H9 (cell line): Measurements from ENCODE around the gene ARID4A. TPM values are rescaled to one million over a fixed set of nuclear protein-coding genes. Genes with fewer than 3 reads are reported as not detected.

Experiments used
- DNase-seq: peaks from one replicate; pipeline ENCODE4 v3.0.0-alpha.2; 2017
- H2AFZ ChIP-seq: one replicate; pipeline ENCODE4 v1.6.1; 2013; ENCODE audit warnings: mild to moderate bottlenecking, low read length, control low read depth, moderate library complexity
- H2AK5ac ChIP-seq: 2 replicates; pipeline ENCODE4 v1.6.1; 2013; ENCODE audit warnings: low read length, control low read depth, mixed read lengths; ENCODE audit not compliant: insufficient read length
- H2BK120ac ChIP-seq: one replicate; pipeline ENCODE4 v1.6.1; 2013; ENCODE audit warnings: low read depth, mild to moderate bottlenecking, low read length, control low read depth, inconsistent platforms; ENCODE audit not compliant: poor library complexity, severe bottlenecking
- H2BK12ac ChIP-seq: 2 replicates; pipeline ENCODE4 v1.6.1; 2013; ENCODE audit warnings: low read length, control low read depth, mixed read lengths, low read depth; ENCODE audit not compliant: insufficient read length
- H2BK15ac ChIP-seq: 2 replicates; pipeline ENCODE4 v1.6.1; 2013; ENCODE audit warnings: low read depth, low read length, control low read depth
- H2BK20ac ChIP-seq: one replicate; pipeline ENCODE4 v1.6.1; 2013; ENCODE audit warnings: low read depth, mild to moderate bottlenecking, low read length, control low read depth, inconsistent platforms; ENCODE audit not compliant: poor library complexity, severe bottlenecking
- H2BK5ac ChIP-seq: 2 replicates; pipeline ENCODE4 v1.6.1; 2013; ENCODE audit warnings: low read length, control low read depth, mixed read lengths; ENCODE audit not compliant: insufficient read length
- H3K14ac ChIP-seq: 2 replicates; pipeline ENCODE4 v1.6.1; 2013; ENCODE audit warnings: low read length, control low read depth; ENCODE audit not compliant: insufficient read depth
- H3K18ac ChIP-seq: 2 replicates; pipeline ENCODE4 v1.6.1; 2013; ENCODE audit warnings: low read depth, mild to moderate bottlenecking, mixed read lengths, low read length, control low read depth; ENCODE audit not compliant: insufficient read length
- H3K23ac ChIP-seq: 2 replicates; pipeline ENCODE4 v1.6.1; 2013; ENCODE audit warnings: low read length, control low read depth, mixed read lengths, low read depth; ENCODE audit not compliant: insufficient read length
- H3K23me2 ChIP-seq: 2 replicates; pipeline ENCODE4 v1.6.1; 2013; ENCODE audit warnings: low read depth, mild to moderate bottlenecking, mixed read lengths, low read length, control low read depth; ENCODE audit not compliant: insufficient read length, poor library complexity, severe bottlenecking
- H3K27ac ChIP-seq: 2 replicates; pipeline ENCODE4 v1.5.1; 2013; ENCODE audit warnings: low read length, control low read depth, mixed read lengths, low read depth; ENCODE audit not compliant: insufficient read length
- H3K27me3 ChIP-seq: 2 replicates; pipeline ENCODE4 v1.6.1; 2013; ENCODE audit warnings: low read length, control low read depth, inconsistent platforms; ENCODE audit not compliant: insufficient read depth
- H3K4ac ChIP-seq: 2 replicates; pipeline ENCODE4 v1.6.1; 2013; ENCODE audit warnings: low read depth, mild to moderate bottlenecking, control low read depth, inconsistent platforms, low read length, moderate library complexity
- H3K4me1 ChIP-seq: 2 replicates; pipeline ENCODE4 v1.6.1; 2013; ENCODE audit warnings: low read length, control low read depth, inconsistent platforms; ENCODE audit not compliant: insufficient read depth
- H3K4me2 ChIP-seq: 2 replicates; pipeline ENCODE4 v1.6.1; 2013; ENCODE audit warnings: low read length, control low read depth, mixed read lengths; ENCODE audit not compliant: insufficient read length, insufficient read depth
- H3K56ac ChIP-seq: 2 replicates; pipeline ENCODE4 v1.6.1; 2013; ENCODE audit warnings: low read depth, mild to moderate bottlenecking, mixed read lengths, low read length, control low read depth; ENCODE audit not compliant: insufficient read length
- H3K79me1 ChIP-seq: 2 replicates; pipeline ENCODE4 v1.6.1; 2013; ENCODE audit warnings: low read depth, mild to moderate bottlenecking, moderate library complexity, low read length, control low read depth, inconsistent platforms; ENCODE audit not compliant: insufficient read depth, poor library complexity, severe bottlenecking
- H3K79me2 ChIP-seq: 2 replicates; pipeline ENCODE4 v1.6.1; 2013; ENCODE audit warnings: low read length, control low read depth, inconsistent platforms; ENCODE audit not compliant: insufficient read depth
- H3K9ac ChIP-seq: 2 replicates; pipeline ENCODE4 v1.6.1; 2013; ENCODE audit warnings: low read length, control low read depth, mixed read lengths; ENCODE audit not compliant: insufficient read length; ENCODE audit errors: extremely low read depth
- H3K9me3 ChIP-seq: one replicate; pipeline ENCODE4 v1.6.1; 2013; ENCODE audit warnings: low read depth, low read length, inconsistent platforms; ENCODE audit not compliant: control insufficient read depth
- H3T11ph ChIP-seq: one replicate; pipeline ENCODE4 v1.6.1; 2013; ENCODE audit warnings: mild to moderate bottlenecking, low read length, control low read depth, inconsistent platforms
- H4K20me1 ChIP-seq: one replicate; pipeline ENCODE4 v1.6.1; 2013; ENCODE audit not compliant: control insufficient read depth, insufficient read length, insufficient read depth
- H4K5ac ChIP-seq: 2 replicates; pipeline ENCODE4 v1.6.1; 2013; ENCODE audit warnings: low read depth, mild to moderate bottlenecking, mixed read lengths, low read length, control low read depth; ENCODE audit not compliant: insufficient read length
- H4K8ac ChIP-seq: replicated peaks from 2 replicates; pipeline ENCODE4 v1.6.1; 2013; ENCODE audit warnings: low read length, control low read depth, mixed read lengths, low read depth; ENCODE audit not compliant: insufficient read length
- H4K91ac ChIP-seq: 2 replicates; pipeline ENCODE4 v1.6.1; 2013; ENCODE audit warnings: low read depth, mild to moderate bottlenecking, moderate library complexity, mixed read lengths, low read length, control low read depth; ENCODE audit not compliant: insufficient read length
- H3K27ac Mint-ChIP-seq, 3 experiments: 2 replicates in 2 of 3; 3 replicates in 1 of 3; pipeline ENCODE4 v1.8.0; 2020 to 2021; ENCODE audit warnings: mixed read lengths in 3 of 3, mild to moderate bottlenecking in 1 of 3, moderate library complexity in 1 of 3
- H3K27me3 Mint-ChIP-seq: 2 replicates; pipeline ENCODE4 v1.8.0; 2021; ENCODE audit warnings: low read depth, mild to moderate bottlenecking, moderate library complexity, mixed read lengths
- H3K36me3 Mint-ChIP-seq, 3 experiments: 2 replicates in 2 of 3; 3 replicates in 1 of 3; pipeline ENCODE4 v1.8.0; 2020 to 2021; ENCODE audit warnings: low read depth in 3 of 3, mixed read lengths in 3 of 3; ENCODE audit not compliant: insufficient read depth in 1 of 3
- H3K4me1 Mint-ChIP-seq, 2 experiments: 2 replicates each; pipeline ENCODE4 v1.8.0; 2020; ENCODE audit warnings: mixed read lengths in 2 of 2
- H3K4me3 Mint-ChIP-seq, 2 experiments: 2 replicates in 1 of 2; 3 replicates in 1 of 2; pipeline ENCODE4 v1.8.0; 2020 to 2021; ENCODE audit warnings: mild to moderate bottlenecking in 2 of 2, mixed read lengths in 2 of 2, moderate library complexity in 1 of 2
- H3K9me3 Mint-ChIP-seq, 2 experiments: 2 replicates in 1 of 2; 3 replicates in 1 of 2; pipeline ENCODE4 v1.8.0; 2020; ENCODE audit warnings: mild to moderate bottlenecking in 2 of 2, mixed read lengths in 2 of 2, moderate library complexity in 1 of 2
- CTCF ChIP-seq: fragments of 200-600 bp; sonication (generic); conservative IDR thresholded peaks from 3 replicates; pipeline ENCODE4 v1.8.0; 2021; ENCODE audit warnings: antibody characterized with exemption, mild to moderate bottlenecking
- WGBS: extraction: QIAGEN DNeasy Blood & Tissue Kit; methylation state at CpG from one replicate; pipeline ENCODE4 v1.1.7; 2013; ENCODE audit warnings: missing lambda C conversion rate, low lambda C conversion rate, mixed read lengths; ENCODE audit not compliant: insufficient read length; ENCODE audit errors: extremely low coverage; 5-methylcytosine and 5-hydroxymethylcytosine counted together
- total RNA-seq: library from RNA; stranded (reverse); gene quantifications from 2 replicates; pipeline ENCODE4 v1.2.1, GENCODE V29; 2021

Gene ARID4A
- total RNA-seq, 1 experiment from 2014 or later, result 13.2 TPM

- Mint-ChIP-seq H3K36me3 (peaks cover under 1 to 21% (median 13%) of the 10 kb centered on the region in 3 experiments; a peak in 5 of 7 replicates), H3K27me3 (no peaks in the 10 kb centered on the region), H3K27ac (no peak overlapping the region), H3K9me3 (no peaks in the 10 kb centered on the region), H3K4me3 (no peak overlapping the region), H3K4me1 (no peaks in the 10 kb centered on the region)
- H3K4me1 ChIP-seq, result no peaks in the 10 kb centered on the region
- no CpG with 5 or more reads among the region's 2 CpGs for WGBS
- H3K79me2 ChIP-seq, result no peaks in the 10 kb centered on the region
- H4K91ac ChIP-seq, result no peak overlapping the region
- H3K9me3 ChIP-seq, result no peaks in the 10 kb centered on the region
- H3K27me3 ChIP-seq, result no peaks in the 10 kb centered on the region
- no peak for TF ChIP-seq CTCF
- no peak overlapping the region for H3K23ac ChIP-seq
- no peaks in the 10 kb centered on the region for H4K20me1 ChIP-seq
- no peak overlapping the region for H4K5ac ChIP-seq
- H2BK15ac ChIP-seq, result no peak overlapping the region
- H3K79me1 ChIP-seq, result no peaks in the 10 kb centered on the region
- no peak overlapping the region for H2BK5ac ChIP-seq
- no peak overlapping the region for H3K9ac ChIP-seq
- no peak overlapping the region for H2BK20ac ChIP-seq
- no peak overlapping the region for H2BK120ac ChIP-seq
- H3K27ac ChIP-seq, result no peak overlapping the region
- H3K23me2 ChIP-seq, result no peaks in the 10 kb centered on the region
- H3K4me2 ChIP-seq, result no peak overlapping the region
- no peak overlapping the region for H2BK12ac ChIP-seq
- no peak overlapping the region for H3K18ac ChIP-seq
- no peak overlapping the region for H3K14ac ChIP-seq
- H2AFZ ChIP-seq, result no peak overlapping the region
- no peak overlapping the region for H3K4ac ChIP-seq
- H3T11ph ChIP-seq, result no peak overlapping the region
- H4K8ac ChIP-seq, result no peak overlapping the region
- H2AK5ac ChIP-seq, result no peak overlapping the region
- no peak overlapping the region for H3K56ac ChIP-seq
- no peak for DNase-seq
These were observed 10.7 kb downstream of the ARID4A start for GRCh38 chr14:58309086-58309485.
